Epithelial cell of proximal tubule (primary cell): ENCODE data around the gene C11orf91. TPM values are rescaled to one million over a fixed set of nuclear protein-coding genes. Genes with fewer than 3 reads are reported as not detected.
"Not testable (repeated sequence)": the region's sequence is repeated elsewhere in the genome, so short reads cannot be mapped to it uniquely, and the experiment has no call there.

Experiments used
- DNase-seq: peaks from one replicate; pipeline ENCODE4 v3.0.0-alpha.2; 2011; ENCODE audit warnings: low read depth
- H3K4me3 ChIP-seq: 2 replicates; pipeline ENCODE4 v1.5.1; 2011; ENCODE audit warnings: low read depth, mild to moderate bottlenecking, low read length
- CTCF ChIP-seq: conservative IDR thresholded peaks from 2 replicates; pipeline ENCODE4 v1.5.1; 2012; ENCODE audit warnings: low read depth, mild to moderate bottlenecking, low read length
- total RNA-seq: library from RNA; depleted of rRNA; stranded (reverse); fragments of >200 nt; gene quantifications from 2 replicates; pipeline ENCODE4 v1.2.3, GENCODE V29; 2015

Gene C11orf91
- total RNA-seq, 1 donor from 2014 or later, result not detected

GRCh38 chr11:33667819-33668467 is 32.7 kb downstream of the C11orf91 start:
- TF ChIP-seq CTCF, result no peak
- no peak overlapping the region for H3K4me3 ChIP-seq
- DNase-seq, result no peak

GRCh38 chr11:33665350-33666106 is 35.1 kb downstream of the C11orf91 start:
- no peak for TF ChIP-seq CTCF
- DNase-seq, result no peak

GRCh38 chr11:33664827-33665226 is 35.8 kb downstream of the C11orf91 start:
- TF ChIP-seq CTCF, result no peak
- no peak for DNase-seq
- no peak overlapping the region for H3K4me3 ChIP-seq

More at GRCh38 chr11:33665350-33666106, 35.1 kb downstream of the C11orf91 start:
- H3K4me3 ChIP-seq, result no peak overlapping the region

GRCh38 chr11:33664166-33664565 is 36.5 kb downstream of the C11orf91 start:
- no peak for DNase-seq
- no peak overlapping the region for H3K4me3 ChIP-seq
- TF ChIP-seq CTCF, result no peak

- H3K4me3 ChIP-seq, result no peak overlapping the region
- no peak for DNase-seq
- TF ChIP-seq CTCF, result no peak
These were observed 37.5 kb downstream of the C11orf91 start for GRCh38 chr11:33663121-33663520.

- not testable (repeated sequence) for DNase-seq, H3K4me3 ChIP-seq
These were observed 39.1 kb downstream of the C11orf91 start for GRCh38 chr11:33661526-33661925.

GRCh38 chr11:33660962-33661361 is 39.7 kb downstream of the C11orf91 start:
- DNase-seq, result no peak

More at GRCh38 chr11:33660962-33661361, 39.7 kb downstream of the C11orf91 start:
- TF ChIP-seq CTCF, result no peak
- no peak overlapping the region for H3K4me3 ChIP-seq
